ENCODE measurements around the gene CASP1.

The CASP1 gene

GRCh38 chr11:104979839-104980238 is 55.1 kb downstream of the CASP1 start:
- DNase-seq = no peak
